ENCODE measurements around the gene NME3. TPM values are rescaled to one million over a fixed set of nuclear protein-coding genes. Genes with fewer than 3 reads are reported as not detected.

NME3 gene
- total RNA-seq, 1 donor from 2014 or later: 33.3 TPM

DNA sequence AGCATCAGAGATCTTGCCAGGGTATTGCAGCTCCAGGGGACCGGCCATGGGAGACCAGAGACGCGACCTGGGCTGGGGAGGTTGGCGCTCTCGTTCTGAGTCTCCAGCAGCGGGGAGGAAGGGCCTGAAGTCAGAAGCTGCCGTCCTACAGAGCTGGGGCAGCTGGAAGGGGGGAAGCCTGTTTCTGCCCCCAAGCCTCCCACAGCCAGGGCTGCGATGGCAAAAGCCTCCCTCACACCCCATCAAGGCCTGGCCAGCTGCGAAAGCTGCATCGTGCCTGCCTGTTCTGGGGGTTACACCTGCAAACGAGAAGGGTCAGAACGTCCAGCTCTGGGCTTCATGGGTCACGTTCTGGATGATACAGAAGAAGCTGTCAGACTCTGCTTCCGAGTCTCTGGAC, 39.3 kb downstream of the NME3 start:
- H3K9me3 Mint-ChIP-seq (ENCODE audit: unreplicated experiment): no peaks in the 10 kb centered on the region
- TF ChIP-seq, protein P1, sequence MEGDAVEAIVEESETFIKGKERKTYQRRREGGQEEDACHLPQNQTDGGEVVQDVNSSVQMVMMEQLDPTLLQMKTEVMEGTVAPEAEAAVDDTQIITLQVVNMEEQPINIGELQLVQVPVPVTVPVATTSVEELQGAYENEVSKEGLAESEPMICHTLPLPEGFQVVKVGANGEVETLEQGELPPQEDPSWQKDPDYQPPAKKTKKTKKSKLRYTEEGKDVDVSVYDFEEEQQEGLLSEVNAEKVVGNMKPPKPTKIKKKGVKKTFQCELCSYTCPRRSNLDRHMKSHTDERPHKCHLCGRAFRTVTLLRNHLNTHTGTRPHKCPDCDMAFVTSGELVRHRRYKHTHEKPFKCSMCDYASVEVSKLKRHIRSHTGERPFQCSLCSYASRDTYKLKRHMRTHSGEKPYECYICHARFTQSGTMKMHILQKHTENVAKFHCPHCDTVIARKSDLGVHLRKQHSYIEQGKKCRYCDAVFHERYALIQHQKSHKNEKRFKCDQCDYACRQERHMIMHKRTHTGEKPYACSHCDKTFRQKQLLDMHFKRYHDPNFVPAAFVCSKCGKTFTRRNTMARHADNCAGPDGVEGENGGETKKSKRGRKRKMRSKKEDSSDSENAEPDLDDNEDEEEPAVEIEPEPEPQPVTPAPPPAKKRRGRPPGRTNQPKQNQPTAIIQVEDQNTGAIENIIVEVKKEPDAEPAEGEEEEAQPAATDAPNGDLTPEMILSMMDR (IDR thresholded peaks at IDR 0.05; ENCODE audit: unreplicated experiment): no peak
- H3K27me3 Mint-ChIP-seq (ENCODE audit: unreplicated experiment): peaks cover 7% of the 10 kb centered on the region
- peaks cover 5% of the 10 kb centered on the region for H3K4me1 Mint-ChIP-seq (ENCODE audit: unreplicated experiment)
- no peak overlapping the region for H3K27ac Mint-ChIP-seq (ENCODE audit: unreplicated experiment)
- peaks cover 27% of the 10 kb centered on the region for H3K36me3 Mint-ChIP-seq (ENCODE audit: low read depth, unreplicated experiment)
- DNase-seq (ENCODE audit: low spot score): no peak
- no peak overlapping the region for H3K4me3 Mint-ChIP-seq (ENCODE audit: unreplicated experiment)

DNA sequence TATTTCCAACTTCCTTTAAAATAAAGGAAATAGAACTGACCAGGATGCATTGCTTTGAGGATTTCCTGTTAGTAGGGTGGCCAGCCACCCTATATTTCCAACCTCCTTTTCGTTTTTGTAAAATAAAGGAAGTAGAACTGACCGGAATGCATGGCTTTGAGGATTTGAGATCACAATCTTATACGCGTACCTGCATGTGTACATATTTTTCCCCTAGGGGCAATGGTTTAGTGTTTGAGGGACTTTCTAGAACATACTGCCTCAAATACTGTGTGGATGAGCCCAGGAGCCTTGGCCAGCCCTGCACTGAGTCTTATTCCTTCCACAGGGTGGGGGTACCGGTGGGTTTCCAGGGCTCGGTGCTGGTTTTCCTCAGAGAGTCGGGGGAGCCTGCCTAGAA, 39.7 kb downstream of the NME3 start:
- peaks cover 5% of the 10 kb centered on the region for H3K4me1 Mint-ChIP-seq (ENCODE audit: unreplicated experiment)
- TF ChIP-seq, protein P1 (IDR thresholded peaks at IDR 0.05; ENCODE audit: unreplicated experiment): no peak
- peaks cover 7% of the 10 kb centered on the region for H3K27me3 Mint-ChIP-seq (ENCODE audit: unreplicated experiment)
- no peak for DNase-seq (ENCODE audit: low spot score)
- no peaks in the 10 kb centered on the region for H3K9me3 Mint-ChIP-seq (ENCODE audit: unreplicated experiment)
- no peak overlapping the region for H3K4me3 Mint-ChIP-seq (ENCODE audit: unreplicated experiment)
- H3K36me3 Mint-ChIP-seq (ENCODE audit: low read depth, unreplicated experiment): peaks cover 31% of the 10 kb centered on the region
- no peak overlapping the region for H3K27ac Mint-ChIP-seq (ENCODE audit: unreplicated experiment)

DNA sequence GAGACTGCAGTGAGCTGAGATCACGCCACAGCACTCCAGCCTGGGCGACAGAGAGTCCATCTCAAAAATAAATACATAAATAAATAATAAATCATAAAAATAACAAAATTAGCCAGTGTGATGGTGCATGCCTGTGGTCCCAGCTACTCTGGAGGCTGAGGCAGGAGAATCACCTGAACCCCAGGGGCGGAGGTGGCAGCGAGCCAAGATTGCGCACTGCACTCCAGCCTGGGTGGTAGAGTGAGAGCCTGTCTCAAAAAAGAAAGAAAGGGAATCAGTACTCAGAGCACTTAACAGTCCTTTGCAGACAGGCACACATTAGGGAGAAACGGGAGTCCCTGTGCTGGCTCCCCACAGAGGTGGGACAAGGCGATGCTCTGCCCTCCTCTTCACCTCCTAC, 40.3 kb downstream of the NME3 start:
- H3K27ac Mint-ChIP-seq (ENCODE audit: unreplicated experiment): peak overlapping the region; percentile 52
- TF ChIP-seq, protein P1 (IDR thresholded peaks at IDR 0.05; ENCODE audit: unreplicated experiment): no peak

DNA sequence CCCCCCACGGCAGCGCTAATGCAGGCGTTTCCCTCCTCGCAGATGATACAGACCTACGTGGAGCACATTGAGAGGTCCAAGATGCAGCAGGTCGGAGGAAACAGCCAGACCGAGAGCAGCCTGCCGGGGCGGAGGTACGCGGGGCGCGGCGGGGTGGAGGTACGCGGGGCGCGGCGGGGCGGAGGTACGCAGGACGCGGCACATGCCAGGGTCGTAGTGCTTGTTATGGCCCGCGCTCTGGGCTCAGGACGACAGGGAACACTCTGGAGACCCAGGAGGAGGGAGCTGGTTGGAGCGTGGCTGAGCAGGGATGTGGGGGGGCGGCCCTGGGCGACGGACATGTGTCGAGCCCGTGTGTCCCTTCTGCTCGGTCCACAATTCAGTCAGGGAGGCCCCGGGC, 41.9 kb downstream of the NME3 start:
- TF ChIP-seq, protein P1 (IDR thresholded peaks at IDR 0.05; ENCODE audit: unreplicated experiment): no peak
- H3K36me3 Mint-ChIP-seq (ENCODE audit: low read depth, unreplicated experiment): peaks cover 34% of the 10 kb centered on the region
- DNase-seq (ENCODE audit: low spot score): no peak
- H3K4me3 Mint-ChIP-seq (ENCODE audit: unreplicated experiment): no peak overlapping the region
- peaks cover 4% of the 10 kb centered on the region for H3K27me3 Mint-ChIP-seq (ENCODE audit: unreplicated experiment)
- H3K4me1 Mint-ChIP-seq (ENCODE audit: unreplicated experiment): peaks cover 5% of the 10 kb centered on the region
- no peak overlapping the region for H3K27ac Mint-ChIP-seq (ENCODE audit: unreplicated experiment)
- no peaks in the 10 kb centered on the region for H3K9me3 Mint-ChIP-seq (ENCODE audit: unreplicated experiment)

More for the DNA sequence above, 40.3 kb downstream of the NME3 start:
- DNase-seq (ENCODE audit: low spot score): no peak
- peaks cover 7% of the 10 kb centered on the region for H3K27me3 Mint-ChIP-seq (ENCODE audit: unreplicated experiment)
- H3K9me3 Mint-ChIP-seq (ENCODE audit: unreplicated experiment): no peaks in the 10 kb centered on the region
- peaks cover 5% of the 10 kb centered on the region for H3K4me1 Mint-ChIP-seq (ENCODE audit: unreplicated experiment)
- H3K36me3 Mint-ChIP-seq (ENCODE audit: low read depth, unreplicated experiment): peaks cover 33% of the 10 kb centered on the region
- H3K4me3 Mint-ChIP-seq (ENCODE audit: unreplicated experiment): no peak overlapping the region

DNA sequence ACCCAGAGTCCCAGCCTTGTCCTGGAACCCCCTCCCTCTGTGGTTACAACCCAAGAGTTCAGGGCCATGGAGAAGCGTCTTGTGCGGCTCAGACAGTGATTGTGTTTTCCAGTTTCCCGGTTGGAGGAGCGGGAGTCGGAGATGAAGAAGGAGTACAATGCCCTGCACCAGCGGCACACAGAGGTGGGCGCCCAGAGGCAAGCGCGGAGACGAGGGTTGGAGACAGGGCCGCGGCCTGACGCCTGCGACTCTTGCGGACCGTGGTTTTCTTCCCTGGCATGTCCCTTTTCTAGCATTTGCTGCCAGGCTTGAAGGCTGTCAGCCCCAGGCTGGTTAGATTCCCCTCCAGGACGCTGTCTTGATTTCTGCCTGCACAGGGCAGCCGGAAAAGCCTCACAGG, 42.3 kb downstream of the NME3 start:
- Mint-ChIP-seq H3K27me3 (ENCODE audit: unreplicated experiment) (peaks cover 1% of the 10 kb centered on the region), H3K4me1 (ENCODE audit: unreplicated experiment) (peaks cover 5% of the 10 kb centered on the region), H3K9me3 (ENCODE audit: unreplicated experiment) (no peaks in the 10 kb centered on the region), H3K4me3 (ENCODE audit: unreplicated experiment) (no peak overlapping the region), H3K36me3 (ENCODE audit: low read depth, unreplicated experiment) (peaks cover 34% of the 10 kb centered on the region), H3K27ac (ENCODE audit: unreplicated experiment) (no peak overlapping the region)
- TF ChIP-seq, protein P1 (IDR thresholded peaks at IDR 0.05; ENCODE audit: unreplicated experiment): no peak
- no peak for DNase-seq (ENCODE audit: low spot score)
